H1 (cell line): Measurements from ENCODE around the gene EPS8. TPM values are rescaled to one million over a fixed set of nuclear protein-coding genes. Genes with fewer than 3 reads are reported as not detected.

Source experiments
- BCL11A ChIP-seq, 2 experiments: IDR thresholded peaks; one replicate each; pipeline ENCODE4 v1.6.1; 2011; ENCODE audit warnings: low read depth in 2 of 2, low read length in 2 of 2, mild to moderate bottlenecking in 2 of 2
- CHD1 ChIP-seq: IDR thresholded peaks from 2 replicates; pipeline ENCODE4 v1.6.1; 2012; ENCODE audit warnings: low read depth, low read length, improper control_type of control experiment
- EGR1 ChIP-seq: IDR thresholded peaks from 2 replicates; pipeline ENCODE4 v1.6.1; 2011; ENCODE audit warnings: low read depth, low read length, borderline replicate concordance
- GTF2F1 ChIP-seq: IDR thresholded peaks from 2 replicates; pipeline ENCODE4 v1.6.1; 2012; ENCODE audit warnings: low read depth, low read length, improper control_type of control experiment, borderline replicate concordance
- HDAC6 ChIP-seq: IDR thresholded peaks from one replicate; pipeline ENCODE4 v1.7.1; 2012; ENCODE audit warnings: low read depth, mild to moderate bottlenecking, inconsistent platforms, low read length, moderate library complexity
- PHF8 ChIP-seq: fragments of 200-600 bp; sonication (generic); conservative IDR thresholded peaks from 2 replicates; pipeline ENCODE4 v1.7.1; 2012; ENCODE audit warnings: low read depth, mild to moderate bottlenecking, inconsistent platforms, low read length, moderate library complexity
- RXRA ChIP-seq: IDR thresholded peaks from 2 replicates; pipeline ENCODE4 v1.6.1; 2011; ENCODE audit warnings: low read depth, mild to moderate bottlenecking, low read length, moderate library complexity; ENCODE audit not compliant: insufficient read depth
- polyA plus RNA-seq, 7 experiments: library from polyadenylated mRNA; depleted of rRNA in 3 of 7; stranded (reverse) in 5 of 7; unstranded in 2 of 7; fragments of >200 nt in 5 of 7; fragments of 200-250 nt in 2 of 7; gene quantifications; 1 replicate in 5 of 7; 2 replicates in 1 of 7; 4 replicates in 1 of 7; pipeline versions ENCODE4 v1.2.1 to v1.2.3, GENCODE V29; 2011 to 2013; ENCODE audit warnings: missing spikeins in 2 of 7, mixed read lengths in 2 of 7
- total RNA-seq: library from RNA; stranded (reverse); fragmentation: NEBNext Ultra II Directional; extraction: Animal tissue kit (Norgen Biotek cat#: 25700); gene quantifications from 2 replicates; pipeline ENCODE4 v1.2.1, GENCODE V29; 2021
- TF ChIP-seq, protein P1 (sequence below): fragments of 300-600 bp; sonication (generic); IDR thresholded peaks from 2 replicates; pipeline ENCODE4 v1.7.1; 2012; ENCODE audit warnings: low read length, moderate library complexity, mild to moderate bottlenecking, inconsistent platforms; ENCODE audit not compliant: insufficient replicate concordance
- TF ChIP-seq, protein P2 (sequence below): IDR thresholded peaks from 2 replicates; pipeline ENCODE4 v1.6.1; 2011; ENCODE audit warnings: low read length, improper control_type of control experiment

Gene EPS8
- total and polyA plus RNA-seq, 2 of the 8 experiments (the other 6 are each of a cell fraction or from before 2014, with no cell fraction given), result 3.0 to 4.6 TPM

DNA sequence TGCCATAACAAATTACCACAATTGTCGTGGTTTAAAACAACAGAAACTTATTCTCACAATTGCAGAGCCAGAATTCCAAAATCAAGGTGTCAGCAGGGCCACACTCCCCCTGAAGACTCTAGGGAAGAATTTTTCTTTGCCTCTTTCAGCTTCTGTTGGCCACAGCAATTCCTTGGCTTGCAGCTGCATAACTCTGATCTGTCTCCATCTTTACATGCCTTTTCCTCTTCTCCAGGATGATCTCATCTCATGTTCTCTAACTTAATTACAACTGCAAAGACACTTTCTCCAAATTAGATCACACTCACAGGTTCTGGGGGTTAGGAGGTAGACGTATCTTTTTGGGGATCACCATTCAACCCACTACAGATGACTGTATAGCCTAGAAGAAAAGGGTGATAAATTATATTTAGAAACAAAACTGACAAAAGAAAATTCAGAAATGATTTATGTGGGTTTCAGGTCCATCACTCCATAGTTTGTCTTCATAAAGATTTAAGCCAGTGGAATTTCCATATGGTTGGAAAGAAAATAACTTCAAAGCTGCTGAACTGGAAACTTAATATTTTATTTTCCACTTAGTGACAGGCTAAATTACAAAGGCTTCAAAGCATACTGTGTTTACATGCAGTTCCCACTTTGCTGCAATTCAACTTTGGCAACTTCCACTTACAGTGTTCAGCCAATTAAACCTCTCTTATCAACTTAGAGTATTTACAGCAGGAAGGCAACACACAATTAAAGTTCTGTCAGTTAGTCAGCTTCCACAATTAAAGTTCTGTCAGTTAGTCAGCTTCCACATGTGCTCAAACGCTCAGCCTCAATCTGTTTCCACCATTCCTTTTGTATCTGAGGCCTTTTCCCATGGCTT is 213.3 kb downstream of the EPS8 start (continued):
- TF ChIP-seq, protein P1, sequence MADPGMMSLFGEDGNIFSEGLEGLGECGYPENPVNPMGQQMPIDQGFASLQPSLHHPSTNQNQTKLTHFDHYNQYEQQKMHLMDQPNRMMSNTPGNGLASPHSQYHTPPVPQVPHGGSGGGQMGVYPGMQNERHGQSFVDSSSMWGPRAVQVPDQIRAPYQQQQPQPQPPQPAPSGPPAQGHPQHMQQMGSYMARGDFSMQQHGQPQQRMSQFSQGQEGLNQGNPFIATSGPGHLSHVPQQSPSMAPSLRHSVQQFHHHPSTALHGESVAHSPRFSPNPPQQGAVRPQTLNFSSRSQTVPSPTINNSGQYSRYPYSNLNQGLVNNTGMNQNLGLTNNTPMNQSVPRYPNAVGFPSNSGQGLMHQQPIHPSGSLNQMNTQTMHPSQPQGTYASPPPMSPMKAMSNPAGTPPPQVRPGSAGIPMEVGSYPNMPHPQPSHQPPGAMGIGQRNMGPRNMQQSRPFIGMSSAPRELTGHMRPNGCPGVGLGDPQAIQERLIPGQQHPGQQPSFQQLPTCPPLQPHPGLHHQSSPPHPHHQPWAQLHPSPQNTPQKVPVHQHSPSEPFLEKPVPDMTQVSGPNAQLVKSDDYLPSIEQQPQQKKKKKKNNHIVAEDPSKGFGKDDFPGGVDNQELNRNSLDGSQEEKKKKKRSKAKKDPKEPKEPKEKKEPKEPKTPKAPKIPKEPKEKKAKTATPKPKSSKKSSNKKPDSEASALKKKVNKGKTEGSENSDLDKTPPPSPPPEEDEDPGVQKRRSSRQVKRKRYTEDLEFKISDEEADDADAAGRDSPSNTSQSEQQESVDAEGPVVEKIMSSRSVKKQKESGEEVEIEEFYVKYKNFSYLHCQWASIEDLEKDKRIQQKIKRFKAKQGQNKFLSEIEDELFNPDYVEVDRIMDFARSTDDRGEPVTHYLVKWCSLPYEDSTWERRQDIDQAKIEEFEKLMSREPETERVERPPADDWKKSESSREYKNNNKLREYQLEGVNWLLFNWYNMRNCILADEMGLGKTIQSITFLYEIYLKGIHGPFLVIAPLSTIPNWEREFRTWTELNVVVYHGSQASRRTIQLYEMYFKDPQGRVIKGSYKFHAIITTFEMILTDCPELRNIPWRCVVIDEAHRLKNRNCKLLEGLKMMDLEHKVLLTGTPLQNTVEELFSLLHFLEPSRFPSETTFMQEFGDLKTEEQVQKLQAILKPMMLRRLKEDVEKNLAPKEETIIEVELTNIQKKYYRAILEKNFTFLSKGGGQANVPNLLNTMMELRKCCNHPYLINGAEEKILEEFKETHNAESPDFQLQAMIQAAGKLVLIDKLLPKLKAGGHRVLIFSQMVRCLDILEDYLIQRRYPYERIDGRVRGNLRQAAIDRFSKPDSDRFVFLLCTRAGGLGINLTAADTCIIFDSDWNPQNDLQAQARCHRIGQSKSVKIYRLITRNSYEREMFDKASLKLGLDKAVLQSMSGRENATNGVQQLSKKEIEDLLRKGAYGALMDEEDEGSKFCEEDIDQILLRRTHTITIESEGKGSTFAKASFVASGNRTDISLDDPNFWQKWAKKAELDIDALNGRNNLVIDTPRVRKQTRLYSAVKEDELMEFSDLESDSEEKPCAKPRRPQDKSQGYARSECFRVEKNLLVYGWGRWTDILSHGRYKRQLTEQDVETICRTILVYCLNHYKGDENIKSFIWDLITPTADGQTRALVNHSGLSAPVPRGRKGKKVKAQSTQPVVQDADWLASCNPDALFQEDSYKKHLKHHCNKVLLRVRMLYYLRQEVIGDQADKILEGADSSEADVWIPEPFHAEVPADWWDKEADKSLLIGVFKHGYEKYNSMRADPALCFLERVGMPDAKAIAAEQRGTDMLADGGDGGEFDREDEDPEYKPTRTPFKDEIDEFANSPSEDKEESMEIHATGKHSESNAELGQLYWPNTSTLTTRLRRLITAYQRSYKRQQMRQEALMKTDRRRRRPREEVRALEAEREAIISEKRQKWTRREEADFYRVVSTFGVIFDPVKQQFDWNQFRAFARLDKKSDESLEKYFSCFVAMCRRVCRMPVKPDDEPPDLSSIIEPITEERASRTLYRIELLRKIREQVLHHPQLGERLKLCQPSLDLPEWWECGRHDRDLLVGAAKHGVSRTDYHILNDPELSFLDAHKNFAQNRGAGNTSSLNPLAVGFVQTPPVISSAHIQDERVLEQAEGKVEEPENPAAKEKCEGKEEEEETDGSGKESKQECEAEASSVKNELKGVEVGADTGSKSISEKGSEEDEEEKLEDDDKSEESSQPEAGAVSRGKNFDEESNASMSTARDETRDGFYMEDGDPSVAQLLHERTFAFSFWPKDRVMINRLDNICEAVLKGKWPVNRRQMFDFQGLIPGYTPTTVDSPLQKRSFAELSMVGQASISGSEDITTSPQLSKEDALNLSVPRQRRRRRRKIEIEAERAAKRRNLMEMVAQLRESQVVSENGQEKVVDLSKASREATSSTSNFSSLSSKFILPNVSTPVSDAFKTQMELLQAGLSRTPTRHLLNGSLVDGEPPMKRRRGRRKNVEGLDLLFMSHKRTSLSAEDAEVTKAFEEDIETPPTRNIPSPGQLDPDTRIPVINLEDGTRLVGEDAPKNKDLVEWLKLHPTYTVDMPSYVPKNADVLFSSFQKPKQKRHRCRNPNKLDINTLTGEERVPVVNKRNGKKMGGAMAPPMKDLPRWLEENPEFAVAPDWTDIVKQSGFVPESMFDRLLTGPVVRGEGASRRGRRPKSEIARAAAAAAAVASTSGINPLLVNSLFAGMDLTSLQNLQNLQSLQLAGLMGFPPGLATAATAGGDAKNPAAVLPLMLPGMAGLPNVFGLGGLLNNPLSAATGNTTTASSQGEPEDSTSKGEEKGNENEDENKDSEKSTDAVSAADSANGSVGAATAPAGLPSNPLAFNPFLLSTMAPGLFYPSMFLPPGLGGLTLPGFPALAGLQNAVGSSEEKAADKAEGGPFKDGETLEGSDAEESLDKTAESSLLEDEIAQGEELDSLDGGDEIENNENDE, result no peak
- TF ChIP-seq, protein P2, sequence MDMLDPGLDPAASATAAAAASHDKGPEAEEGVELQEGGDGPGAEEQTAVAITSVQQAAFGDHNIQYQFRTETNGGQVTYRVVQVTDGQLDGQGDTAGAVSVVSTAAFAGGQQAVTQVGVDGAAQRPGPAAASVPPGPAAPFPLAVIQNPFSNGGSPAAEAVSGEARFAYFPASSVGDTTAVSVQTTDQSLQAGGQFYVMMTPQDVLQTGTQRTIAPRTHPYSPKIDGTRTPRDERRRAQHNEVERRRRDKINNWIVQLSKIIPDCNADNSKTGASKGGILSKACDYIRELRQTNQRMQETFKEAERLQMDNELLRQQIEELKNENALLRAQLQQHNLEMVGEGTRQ, result no peak
- no peak for TF ChIP-seq BCL11A (IDR thresholded peaks at IDR 0.05; ENCODE audit: low read depth in 2 of 2, low read length in 2 of 2)
- TF ChIP-seq EGR1, result no peak
- no peak for TF ChIP-seq CHD1
- no peak for TF ChIP-seq PHF8
- no peak for TF ChIP-seq HDAC6
- no peak for TF ChIP-seq GTF2F1
- TF ChIP-seq RXRA, result no peak
